ENCODE results near the gene CENPU.

DNA sequence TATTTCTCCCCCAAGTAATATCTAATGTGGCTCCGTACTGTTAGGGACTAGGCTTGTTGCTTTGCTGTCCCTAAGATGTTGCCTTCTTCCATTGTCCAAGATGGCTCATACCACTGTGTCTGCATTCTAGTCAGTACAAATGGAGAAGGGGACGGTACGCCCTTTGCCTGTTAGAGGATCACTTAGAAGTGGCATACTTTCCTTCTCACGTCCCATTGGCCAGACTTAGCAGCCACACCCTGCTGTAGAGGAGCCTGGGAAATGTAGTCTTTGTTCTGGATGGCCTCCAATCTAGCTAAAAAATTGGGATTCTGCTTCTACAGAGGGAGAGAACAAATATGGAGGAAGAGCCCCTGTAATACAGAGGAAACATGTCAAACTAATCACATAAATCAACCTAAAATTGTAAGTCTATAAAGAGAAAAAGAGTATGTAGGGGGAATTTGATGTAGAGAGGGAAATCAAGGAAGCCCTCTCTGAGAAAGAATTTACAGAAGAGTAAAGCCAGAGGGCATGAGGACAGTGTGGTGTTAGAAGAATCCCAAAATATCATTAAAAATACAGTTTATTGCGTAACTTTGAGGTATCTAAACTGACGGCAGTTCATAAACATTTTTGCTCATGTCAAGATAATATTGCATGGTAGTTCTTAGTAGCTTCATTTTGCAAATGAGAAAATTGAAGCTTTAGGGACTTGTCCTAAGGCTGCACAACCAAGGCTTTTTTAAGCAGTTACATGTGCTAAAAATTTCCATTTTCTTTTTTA is 69.3 kb downstream of the CENPU start:
- TF ChIP-seq CTCF (conservative IDR thresholded peaks at IDR 0.05; ENCODE audit: low read depth, low read length) (no peak), EZH2 (IDR thresholded peaks at IDR 0.05; ENCODE audit: low read length, unreplicated experiment) (no peak)
